ENCODE data around the gene DHRS1. TPM values are rescaled to one million over a fixed set of nuclear protein-coding genes. Genes with fewer than 3 reads are reported as not detected.

The DHRS1 gene
- total RNA-seq, 1 donor from 2014 or later, result 4.1 TPM

DNA sequence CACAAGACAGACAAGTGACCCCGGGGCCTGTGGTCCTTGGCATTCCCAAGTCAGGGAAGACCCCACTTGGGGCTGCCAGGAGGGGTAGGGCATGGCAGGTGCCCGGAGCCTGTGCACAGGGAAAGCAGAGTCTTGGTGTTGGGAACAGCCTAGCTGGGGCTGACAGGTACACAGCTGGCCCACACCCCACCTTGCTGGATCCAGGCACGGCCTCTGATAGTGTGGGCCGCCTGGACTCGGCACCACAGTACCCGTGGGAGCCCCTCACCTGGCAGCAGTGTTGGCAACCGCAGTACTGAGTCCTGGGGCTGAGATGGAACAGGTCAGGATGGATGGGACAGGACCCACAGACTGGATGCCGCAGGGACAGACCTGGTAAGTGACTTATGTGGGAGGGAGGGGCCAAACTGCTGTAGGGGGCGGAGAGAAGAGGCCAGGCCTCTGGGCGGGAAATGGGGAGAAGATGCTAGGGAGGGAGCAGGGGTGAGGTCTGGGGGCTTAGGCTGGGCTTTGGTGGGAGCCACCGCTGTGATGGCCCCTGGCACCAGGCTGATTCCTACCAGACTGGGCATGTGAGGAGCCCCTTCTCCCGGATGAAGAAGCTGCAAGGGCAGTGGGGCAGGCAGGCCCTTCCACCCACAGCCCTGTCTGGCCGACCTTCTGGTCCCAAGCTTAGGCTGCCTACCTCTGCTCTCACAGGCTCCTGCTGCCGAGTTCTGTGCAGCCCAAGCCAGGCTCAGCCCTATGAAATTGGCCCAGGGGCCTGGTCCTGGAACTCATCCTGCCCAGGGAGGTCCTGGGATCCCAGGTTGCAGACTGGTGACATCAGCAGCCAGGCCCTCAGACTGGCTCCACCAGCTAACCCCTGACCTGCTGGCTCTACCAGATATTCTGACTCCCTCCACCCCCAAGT is 36.5 kb downstream of the DHRS1 start, which contains the start of gene TGM1:
Gene TGM1, minus strand, starts transcription at position 357 of the 913 bp plus-strand sequence. CDS start 825 bp downstream, outside the sequence.
- no peak for DNase-seq

DNA sequence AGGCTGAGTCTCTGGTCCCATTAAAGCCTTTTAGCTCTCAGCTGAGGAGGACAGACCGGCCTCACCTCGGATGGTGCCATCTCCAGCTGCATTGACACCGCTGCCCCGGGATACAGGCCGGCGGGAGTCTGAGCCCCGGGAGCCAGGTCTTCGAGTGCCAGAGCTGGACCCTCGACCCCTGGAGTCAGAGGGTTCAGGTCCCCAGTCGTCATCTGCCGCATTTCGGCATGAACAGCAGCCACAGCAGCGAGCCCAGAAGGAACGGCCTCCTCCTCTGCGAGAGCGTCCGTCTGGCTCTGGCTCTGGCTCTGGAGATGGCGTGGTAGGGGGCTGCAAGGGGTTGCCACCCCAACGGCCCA is 37.6 kb downstream of the DHRS1 start:
- DNase-seq, result no peak

- no peak for DNase-seq
Measured at GRCh38 chr14:24261256-24261968, 38.2 kb downstream of the DHRS1 start.

DNA sequence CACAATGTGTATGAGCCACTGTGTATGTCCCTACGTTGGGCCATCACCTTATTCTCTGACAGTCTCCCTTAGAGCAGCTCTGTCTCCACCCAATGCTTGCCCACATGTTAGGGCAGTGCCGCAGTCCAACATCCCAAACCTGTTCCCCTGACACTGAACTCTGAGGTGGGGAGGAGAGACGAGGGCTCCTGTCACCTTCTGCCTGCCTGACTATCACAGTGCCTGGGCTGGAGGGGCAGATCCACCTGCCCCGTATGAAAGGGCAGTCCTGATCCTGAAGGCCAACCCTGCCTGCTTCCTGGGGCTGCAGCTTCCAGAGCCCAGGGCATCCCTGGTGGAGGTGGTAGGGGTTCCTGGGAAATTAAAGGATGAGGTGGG is 38.8 kb downstream of the DHRS1 start:
- DNase-seq, result no peak

DNA sequence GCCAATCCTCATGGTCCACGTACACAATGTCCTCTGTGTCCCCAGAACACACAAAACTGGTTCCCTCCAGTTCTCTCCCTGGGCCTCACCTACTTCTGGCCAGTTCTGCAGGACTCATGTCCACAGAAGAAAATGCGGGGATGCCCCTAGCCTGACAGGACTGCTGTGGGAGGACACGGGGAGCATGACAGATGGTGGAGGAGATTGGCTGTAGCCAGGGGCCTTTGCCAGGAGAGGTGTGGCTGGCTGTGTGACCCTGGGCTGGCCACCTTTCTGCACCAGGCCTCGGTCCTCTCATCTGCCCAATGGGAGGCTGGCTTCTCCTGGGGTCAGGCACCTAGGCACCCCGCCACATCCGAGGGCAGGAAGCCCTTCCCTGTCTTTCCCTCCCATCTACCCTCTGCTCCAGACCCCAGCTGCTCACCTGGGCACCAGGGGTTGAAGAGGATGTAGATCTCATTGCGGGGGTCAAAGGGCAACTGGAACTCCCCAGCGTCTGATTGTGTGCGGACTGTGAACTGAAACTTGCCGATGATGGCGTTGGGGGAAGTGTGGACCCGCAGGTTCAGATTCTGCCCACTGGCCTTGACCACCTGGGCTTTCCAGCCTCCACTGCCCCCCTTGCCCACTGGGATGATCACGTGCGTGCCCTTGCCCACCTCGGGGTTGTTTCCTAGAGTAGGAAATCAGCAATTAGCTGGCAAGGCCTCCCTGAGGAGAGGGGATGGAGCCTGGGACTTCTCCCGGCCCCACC is 39.4 kb downstream of the DHRS1 start:
- no peak for DNase-seq

GRCh38 chr14:24259282-24260025 is 40.1 kb downstream of the DHRS1 start:
- no peak for DNase-seq

- no peak for DNase-seq
Measured at GRCh38 chr14:24258548-24259265, 40.9 kb downstream of the DHRS1 start.

- DNase-seq, result no peak
Measured at GRCh38 chr14:24258119-24258518, 41.5 kb downstream of the DHRS1 start.

DNA sequence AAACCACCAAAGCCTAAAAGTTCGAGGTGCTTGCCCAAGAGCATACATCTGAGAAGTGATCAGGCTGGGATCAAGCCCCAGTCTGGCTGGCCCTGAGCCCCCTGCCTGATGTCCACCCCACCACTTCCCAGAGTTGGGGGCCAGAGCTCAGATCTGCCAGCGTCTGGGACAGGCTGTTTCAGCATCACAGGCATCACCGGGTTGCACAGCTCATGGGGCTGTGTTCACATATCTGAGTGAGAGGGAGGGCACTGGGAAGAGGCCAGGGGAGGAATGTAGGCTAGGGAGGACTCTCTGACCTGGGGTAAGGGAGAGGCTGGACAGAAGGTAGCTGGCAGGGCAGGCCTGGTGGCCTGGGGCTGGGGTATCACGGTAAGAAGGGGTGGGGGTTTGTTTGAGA is 42.6 kb downstream of the DHRS1 start:
- DNase-seq, result no peak

DNA sequence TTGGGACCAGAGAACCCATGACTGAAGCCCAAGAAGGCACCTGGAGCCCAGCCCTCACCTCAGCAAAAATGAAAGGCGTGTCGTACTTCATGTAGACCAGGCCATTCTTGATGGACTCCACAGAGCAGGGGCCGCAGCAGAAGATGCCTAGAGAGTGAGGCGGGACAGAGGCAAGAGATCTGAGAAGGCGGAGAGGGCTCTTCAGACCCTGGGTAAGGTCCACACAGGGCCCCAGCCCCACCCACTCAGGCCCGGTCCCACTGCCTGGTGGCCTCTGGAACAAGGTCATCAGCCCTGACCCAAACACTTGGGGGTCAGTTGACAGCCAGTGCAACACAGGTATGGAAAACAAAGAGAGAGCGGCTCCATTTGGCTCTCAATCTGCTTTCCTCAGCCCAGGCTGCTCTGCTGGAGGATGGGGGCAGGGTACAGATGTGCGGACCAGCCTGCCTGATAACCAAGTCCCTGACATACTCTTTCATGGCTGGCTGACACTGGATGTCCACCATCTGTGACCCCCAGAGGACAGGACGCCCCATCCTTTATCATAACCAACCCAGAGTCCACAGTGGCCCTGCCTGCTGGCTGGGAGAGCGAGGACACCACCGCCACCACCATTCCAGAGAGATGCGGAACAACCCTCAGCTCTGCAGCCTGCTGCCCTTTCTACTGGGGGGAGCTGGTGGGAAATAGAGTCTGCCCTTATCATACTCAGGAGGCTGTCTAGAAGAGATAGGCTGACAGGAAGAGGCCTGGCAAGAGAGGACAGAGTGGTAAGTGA is 43.5 kb downstream of the DHRS1 start:
- no peak for DNase-seq

DNA sequence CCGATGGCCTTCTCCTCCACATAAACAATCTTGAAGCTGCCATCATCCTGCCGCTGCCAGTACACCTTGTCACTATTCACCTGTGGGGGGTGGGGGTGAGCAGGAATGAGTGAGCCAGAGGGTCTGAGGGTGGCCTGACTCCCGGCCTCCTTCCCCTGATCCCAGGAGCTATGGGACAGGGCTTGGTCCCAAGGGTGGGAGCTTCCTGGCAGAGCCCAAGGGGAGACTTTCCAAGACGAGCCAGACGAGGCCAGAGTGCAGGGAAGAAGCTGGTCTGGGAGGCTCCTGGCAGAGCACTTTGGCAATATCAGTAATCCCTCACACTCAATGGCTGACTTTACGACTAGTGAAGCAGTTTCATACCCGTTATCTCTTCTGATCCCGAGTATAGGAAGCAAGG is 44.1 kb downstream of the DHRS1 start:
- DNase-seq, result no peak

GRCh38 chr14:24254630-24255392 is 44.8 kb downstream of the DHRS1 start:
- no peak for DNase-seq

DNA sequence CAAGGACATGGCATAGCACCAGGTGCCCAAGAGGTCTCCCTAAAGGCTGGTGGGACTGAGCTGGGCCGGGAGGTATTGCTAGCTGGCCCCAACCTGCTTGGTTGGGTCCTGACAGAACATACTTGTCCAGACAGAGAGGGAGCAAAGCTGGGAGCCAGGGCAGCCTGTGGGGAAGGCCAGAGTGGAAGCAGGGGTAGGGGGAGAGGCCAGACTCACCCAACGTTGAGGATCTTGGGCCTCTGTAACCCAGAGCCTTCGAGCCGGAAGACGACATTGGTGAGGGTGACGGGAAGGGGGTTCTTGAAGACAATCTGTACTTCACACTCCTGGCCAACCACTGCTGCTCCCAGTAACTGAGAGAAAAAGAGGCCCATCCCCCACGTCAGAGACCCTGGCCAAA is 45.6 kb downstream of the DHRS1 start:
- no peak for DNase-seq

DNA sequence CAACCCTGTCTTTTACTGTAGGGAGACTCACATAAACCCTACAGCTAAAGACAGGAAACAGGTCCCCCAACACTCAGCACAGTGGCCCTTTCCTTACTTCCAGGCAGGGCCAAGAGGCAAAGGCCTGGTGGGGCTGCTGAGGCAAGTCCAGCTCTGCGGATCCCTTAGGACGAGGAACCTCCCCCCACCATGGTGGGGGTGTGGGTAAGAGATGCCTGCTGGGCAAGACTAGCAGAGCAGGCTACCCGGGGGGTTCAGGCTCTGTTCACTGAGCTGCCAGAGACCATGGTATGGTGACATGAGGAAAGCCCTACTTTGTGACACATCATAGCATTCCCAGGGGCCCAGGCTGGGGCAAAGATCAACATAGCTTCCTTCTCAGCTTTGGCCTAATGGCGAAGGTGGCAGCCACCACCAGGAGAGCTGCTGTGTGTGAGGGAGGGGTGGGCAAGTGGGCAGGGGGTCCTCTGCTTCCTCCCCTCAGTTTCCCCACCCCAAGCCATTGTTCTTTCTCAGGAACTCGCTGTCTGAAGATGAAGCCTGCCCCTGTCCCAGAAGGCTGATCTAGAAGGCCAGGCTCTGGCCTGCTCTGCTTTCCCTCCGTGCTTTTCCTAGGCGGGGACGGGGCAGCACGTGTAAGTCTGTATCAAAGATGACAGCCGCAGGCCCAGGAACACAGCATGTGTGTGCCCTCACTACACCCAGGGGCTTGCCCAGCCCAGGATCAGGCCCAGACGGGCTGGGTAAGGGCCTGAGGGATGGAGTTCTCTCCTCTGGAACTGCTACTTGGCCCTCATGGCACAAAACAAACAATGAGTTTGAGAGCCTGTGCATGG is 47.1 kb downstream of the DHRS1 start:
- no peak for DNase-seq

DNA sequence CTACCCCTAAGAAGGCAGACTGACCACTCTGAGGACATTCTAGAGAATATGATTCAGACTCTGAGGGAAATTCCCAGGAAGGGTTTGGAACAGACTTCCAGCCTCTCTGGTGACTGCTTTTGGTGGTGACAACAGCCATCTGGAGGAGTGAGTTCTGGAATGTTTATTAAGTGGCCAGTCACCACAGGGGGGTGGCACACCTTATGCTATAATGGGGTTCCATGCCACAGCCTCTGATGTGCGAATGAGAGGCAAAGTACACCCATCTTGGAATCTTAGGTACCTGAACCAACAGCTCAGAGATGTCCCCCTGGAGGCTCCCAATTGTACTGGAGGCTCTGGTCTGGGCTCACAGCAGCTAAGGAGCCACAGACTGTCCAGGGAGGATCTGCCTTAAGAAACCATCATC is 47.7 kb downstream of the DHRS1 start:
- no peak for DNase-seq

GRCh38 chr14:24250354-24250753 is 49.2 kb downstream of the DHRS1 start:
- no peak for DNase-seq

GRCh38 chr14:24249230-24250021 is 50.2 kb downstream of the DHRS1 start:
- DNase-seq, result no peak

DNA sequence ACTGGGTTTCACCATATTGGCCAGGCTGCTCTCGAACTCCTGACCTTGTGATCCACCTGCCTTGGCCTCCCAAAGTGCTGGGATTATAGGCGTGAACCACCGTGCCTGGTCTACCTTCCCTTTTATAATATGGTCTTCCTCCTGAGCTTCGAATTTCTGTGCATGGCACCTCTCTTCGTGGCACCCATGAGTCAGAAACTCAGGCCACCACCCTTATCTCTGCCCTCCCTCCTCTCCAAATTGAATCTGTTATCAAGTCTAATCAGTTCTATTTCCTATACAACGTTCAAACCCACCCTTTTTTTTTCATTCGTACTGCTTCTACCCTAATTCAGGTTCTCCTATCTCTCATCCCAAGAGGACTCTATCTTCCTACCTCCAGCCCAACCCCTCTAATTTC is 52.2 kb downstream of the DHRS1 start:
- DNase-seq, result no peak
